ENCODE results near the gene OR7G2. TPM values are rescaled to one million over a fixed set of nuclear protein-coding genes. Genes with fewer than 3 reads are reported as not detected.

The OR7G2 gene
- total and polyA plus RNA-seq, 9 of the 15 experiments (the other 6 are each of a cell fraction or from before 2014, with no cell fraction given), result 0.20 TPM; not detected in 8

GRCh38 chr19:9075064-9075949 lies 32.0 kb downstream of the OR7G2 start (continued):
- peak; percentile 53; the same call in 1 of the 2 replicates for TF ChIP-seq TRIM28 (IDR thresholded peaks at IDR 0.05)
- TF ChIP-seq ARID1B (IDR thresholded peaks at IDR 0.05), result peak; percentile 97
- no peak for TF ChIP-seq TFAM (CRISPR knock-in tag; conservative IDR thresholded peaks at IDR 0.05)
- no peak for TF ChIP-seq SFPQ (IDR thresholded peaks at IDR 0.05; ENCODE audit: low read depth, low read length)
- no peak for TF ChIP-seq CLOCK (CRISPR knock-in tag; IDR thresholded peaks at IDR 0.05; ENCODE audit: borderline replicate concordance)
- TF ChIP-seq BRD4 (IDR thresholded peaks at IDR 0.05), result no peak
- TF ChIP-seq GABPA (tag; conservative IDR thresholded peaks at IDR 0.05; ENCODE audit: low read depth), result no peak
- TF ChIP-seq, protein P1, sequence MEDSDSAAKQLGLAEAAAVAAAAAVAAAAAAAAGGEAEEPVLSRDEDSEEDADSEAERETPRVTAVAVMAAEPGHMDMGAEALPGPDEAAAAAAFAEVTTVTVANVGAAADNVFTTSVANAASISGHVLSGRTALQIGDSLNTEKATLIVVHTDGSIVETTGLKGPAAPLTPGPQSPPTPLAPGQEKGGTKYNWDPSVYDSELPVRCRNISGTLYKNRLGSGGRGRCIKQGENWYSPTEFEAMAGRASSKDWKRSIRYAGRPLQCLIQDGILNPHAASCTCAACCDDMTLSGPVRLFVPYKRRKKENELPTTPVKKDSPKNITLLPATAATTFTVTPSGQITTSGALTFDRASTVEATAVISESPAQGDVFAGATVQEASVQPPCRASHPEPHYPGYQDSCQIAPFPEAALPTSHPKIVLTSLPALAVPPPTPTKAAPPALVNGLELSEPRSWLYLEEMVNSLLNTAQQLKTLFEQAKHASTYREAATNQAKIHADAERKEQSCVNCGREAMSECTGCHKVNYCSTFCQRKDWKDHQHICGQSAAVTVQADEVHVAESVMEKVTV (CRISPR knock-in tag; IDR thresholded peaks at IDR 0.05), result no peak
- TF ChIP-seq CBX5 (IDR thresholded peaks at IDR 0.05; ENCODE audit: borderline replicate concordance, low read depth), result no peak
- no peak for TF ChIP-seq NFE2L1 (tag; IDR thresholded peaks at IDR 0.05; ENCODE audit: borderline replicate concordance, low read depth)
- TF ChIP-seq, protein P2, sequence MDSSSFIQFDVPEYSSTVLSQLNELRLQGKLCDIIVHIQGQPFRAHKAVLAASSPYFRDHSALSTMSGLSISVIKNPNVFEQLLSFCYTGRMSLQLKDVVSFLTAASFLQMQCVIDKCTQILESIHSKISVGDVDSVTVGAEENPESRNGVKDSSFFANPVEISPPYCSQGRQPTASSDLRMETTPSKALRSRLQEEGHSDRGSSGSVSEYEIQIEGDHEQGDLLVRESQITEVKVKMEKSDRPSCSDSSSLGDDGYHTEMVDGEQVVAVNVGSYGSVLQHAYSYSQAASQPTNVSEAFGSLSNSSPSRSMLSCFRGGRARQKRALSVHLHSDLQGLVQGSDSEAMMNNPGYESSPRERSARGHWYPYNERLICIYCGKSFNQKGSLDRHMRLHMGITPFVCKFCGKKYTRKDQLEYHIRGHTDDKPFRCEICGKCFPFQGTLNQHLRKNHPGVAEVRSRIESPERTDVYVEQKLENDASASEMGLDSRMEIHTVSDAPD (CRISPR knock-in tag; IDR thresholded peaks at IDR 0.05), result no peak
- TF ChIP-seq SRSF7 (optimal IDR thresholded peaks at IDR 0.05; ENCODE audit: low read depth, low read length), result no peak
- no peak for TF ChIP-seq ZNF740 (CRISPR knock-in tag; IDR thresholded peaks at IDR 0.05)
- TF ChIP-seq ZNF740 (tag; IDR thresholded peaks at IDR 0.05), result no peak
- TF ChIP-seq NR1H2 (CRISPR knock-in tag; IDR thresholded peaks at IDR 0.05), result no peak
- TF ChIP-seq NFATC3 (IDR thresholded peaks at IDR 0.05), result no peak
- no peak for TF ChIP-seq NR2C2 (CRISPR knock-in tag; IDR thresholded peaks at IDR 0.05)
- 0 out of 2 replicates have a peak, but pooled peaks have one; percentile 17 for TF ChIP-seq NR2C2 (tag; IDR thresholded peaks at IDR 0.05)

All from K562 (cell line).